HEK293 (cell line): ENCODE results near the gene MDM4.

Experiments
- FEZF1 ChIP-seq: fragments of 450-650 bp; formaldehyde crosslinking; IDR thresholded peaks from 2 replicates; pipeline ENCODE4 v1.5.1; 2016; ENCODE audit warnings: missing biosample characterization, missing genetic modification characterization
- KLF16 ChIP-seq: fragments of 450-650 bp; formaldehyde crosslinking; IDR thresholded peaks from 2 replicates; pipeline ENCODE4 v1.5.1; 2017; ENCODE audit warnings: missing biosample characterization, missing genetic modification characterization
- MZF1 ChIP-seq: fragments of 450-650 bp; formaldehyde crosslinking; IDR thresholded peaks from 2 replicates; pipeline ENCODE4 v1.5.1; 2017; ENCODE audit warnings: missing biosample characterization, missing genetic modification characterization, borderline replicate concordance
- PRDM6 ChIP-seq: fragments of 450-650 bp; formaldehyde crosslinking; IDR thresholded peaks from 2 replicates; pipeline ENCODE4 v1.5.1; 2017; ENCODE audit warnings: missing biosample characterization, missing genetic modification characterization
- RBAK ChIP-seq: fragments of 450-650 bp; formaldehyde crosslinking; IDR thresholded peaks from 2 replicates; pipeline ENCODE4 v1.5.1; 2016; ENCODE audit warnings: missing biosample characterization, missing genetic modification characterization
- REST ChIP-seq: fragments of 450-650 bp; formaldehyde crosslinking; IDR thresholded peaks from 2 replicates; pipeline ENCODE4 v1.5.1; 2016; ENCODE audit warnings: missing biosample characterization, missing genetic modification characterization
- WT1 ChIP-seq: fragments of 450-650 bp; formaldehyde crosslinking; IDR thresholded peaks from 2 replicates; pipeline ENCODE4 v1.5.1; 2016; ENCODE audit warnings: missing biosample characterization, missing genetic modification characterization
- YY1 ChIP-seq: fragments of 450-650 bp; formaldehyde crosslinking; IDR thresholded peaks from 2 replicates; pipeline ENCODE4 v1.5.1; 2018; ENCODE audit warnings: missing biosample characterization, missing genetic modification characterization
- ZBTB21 ChIP-seq: fragments of 450-650 bp; formaldehyde crosslinking; IDR thresholded peaks from 2 replicates; pipeline ENCODE4 v1.5.1; 2017; ENCODE audit warnings: missing biosample characterization, missing genetic modification characterization
- ZNF10 ChIP-seq: fragments of 450-650 bp; formaldehyde crosslinking; IDR thresholded peaks from 2 replicates; pipeline ENCODE4 v1.5.1; 2017; ENCODE audit warnings: missing biosample characterization, missing genetic modification characterization
- ZNF121 ChIP-seq: fragments of 450-650 bp; formaldehyde crosslinking; IDR thresholded peaks from 2 replicates; pipeline ENCODE4 v1.5.1; 2016; ENCODE audit warnings: missing biosample characterization, missing genetic modification characterization
- ZNF138 ChIP-seq: fragments of 450-650 bp; formaldehyde crosslinking; IDR thresholded peaks from 2 replicates; pipeline ENCODE4 v1.5.1; 2016; ENCODE audit warnings: missing biosample characterization, missing genetic modification characterization, borderline replicate concordance
- ZNF16 ChIP-seq: fragments of 450-650 bp; formaldehyde crosslinking; IDR thresholded peaks from 2 replicates; pipeline ENCODE4 v1.5.1; 2016; ENCODE audit warnings: low read depth, missing biosample characterization, missing genetic modification characterization
- ZNF221 ChIP-seq: fragments of 450-650 bp; formaldehyde crosslinking; IDR thresholded peaks from 2 replicates; pipeline ENCODE4 v1.5.1; 2017; ENCODE audit warnings: missing biosample characterization, missing genetic modification characterization, borderline replicate concordance
- ZNF24 ChIP-seq: fragments of 450-650 bp; formaldehyde crosslinking; IDR thresholded peaks from 2 replicates; pipeline ENCODE4 v1.5.1; 2016; ENCODE audit warnings: missing biosample characterization, missing genetic modification characterization
- ZNF335 ChIP-seq: fragments of 450-650 bp; formaldehyde crosslinking; conservative IDR thresholded peaks from 2 replicates; pipeline ENCODE4 v1.5.1; 2016; ENCODE audit warnings: missing biosample characterization, missing genetic modification characterization
- ZNF350 ChIP-seq: fragments of 450-650 bp; formaldehyde crosslinking; IDR thresholded peaks from 2 replicates; pipeline ENCODE4 v1.5.0; 2017; ENCODE audit warnings: missing biosample characterization, mild to moderate bottlenecking, missing genetic modification characterization
- ZNF366 ChIP-seq: fragments of 450-650 bp; formaldehyde crosslinking; conservative IDR thresholded peaks from 2 replicates; pipeline ENCODE4 v1.5.1; 2016; ENCODE audit warnings: missing biosample characterization, missing genetic modification characterization
- ZNF394 ChIP-seq: fragments of 450-650 bp; formaldehyde crosslinking; IDR thresholded peaks from 2 replicates; pipeline ENCODE4 v1.5.1; 2016; ENCODE audit warnings: missing biosample characterization, missing genetic modification characterization, mild to moderate bottlenecking, moderate library complexity, borderline replicate concordance
- ZNF433 ChIP-seq: fragments of 450-650 bp; formaldehyde crosslinking; IDR thresholded peaks from 2 replicates; pipeline ENCODE4 v1.5.1; 2016; ENCODE audit warnings: missing biosample characterization, missing genetic modification characterization, low read depth
- ZNF560 ChIP-seq: fragments of 450-650 bp; formaldehyde crosslinking; IDR thresholded peaks from 2 replicates; pipeline ENCODE4 v1.5.1; 2017; ENCODE audit warnings: missing biosample characterization, missing genetic modification characterization, borderline replicate concordance
- ZNF623 ChIP-seq: fragments of 450-650 bp; formaldehyde crosslinking; IDR thresholded peaks from 2 replicates; pipeline ENCODE4 v1.5.1; 2016; ENCODE audit warnings: missing biosample characterization, missing genetic modification characterization
- ZNF626 ChIP-seq: fragments of 450-650 bp; sonication (Bioruptor Pico); formaldehyde crosslinking; IDR thresholded peaks from 2 replicates; pipeline ENCODE4 v1.5.1; 2018; ENCODE audit warnings: missing biosample characterization, missing genetic modification characterization, inconsistent platforms
- ZNF701 ChIP-seq: fragments of 450-650 bp; formaldehyde crosslinking; IDR thresholded peaks from 2 replicates; pipeline ENCODE4 v1.5.1; 2016; ENCODE audit warnings: missing biosample characterization, missing genetic modification characterization
- ZNF830 ChIP-seq: fragments of 450-650 bp; IDR thresholded peaks from 2 replicates; pipeline ENCODE4 v1.5.0; 2018; ENCODE audit warnings: missing biosample characterization, missing genetic modification characterization, low read depth, mild to moderate bottlenecking, moderate library complexity
- ZSCAN16 ChIP-seq: fragments of 450-650 bp; formaldehyde crosslinking; IDR thresholded peaks from 2 replicates; pipeline ENCODE4 v1.5.1; 2016; ENCODE audit warnings: missing biosample characterization, missing genetic modification characterization
- TF ChIP-seq, protein P1 (sequence below): fragments of 450-650 bp; formaldehyde crosslinking; IDR thresholded peaks from 2 replicates; pipeline ENCODE4 v1.5.1; 2016; ENCODE audit warnings: missing biosample characterization, missing genetic modification characterization
- TF ChIP-seq, protein P2 (sequence below): sonication (generic); formaldehyde crosslinking; IDR thresholded peaks from 2 replicates; pipeline ENCODE4 v1.8.1; 2022; ENCODE audit warnings: mild to moderate bottlenecking, moderate library complexity, missing genetic modification reagents
- TF ChIP-seq, protein P3 (sequence below): fragments of 450-650 bp; formaldehyde crosslinking; IDR thresholded peaks from 2 replicates; pipeline ENCODE4 v1.5.1; 2017; ENCODE audit warnings: missing biosample characterization, missing genetic modification characterization
- TF ChIP-seq, protein P4 (sequence below): fragments of 450-650 bp; formaldehyde crosslinking; IDR thresholded peaks from 2 replicates; pipeline ENCODE4 v1.5.1; 2016; ENCODE audit warnings: missing biosample characterization, missing genetic modification characterization

Gene MDM4

DNA sequence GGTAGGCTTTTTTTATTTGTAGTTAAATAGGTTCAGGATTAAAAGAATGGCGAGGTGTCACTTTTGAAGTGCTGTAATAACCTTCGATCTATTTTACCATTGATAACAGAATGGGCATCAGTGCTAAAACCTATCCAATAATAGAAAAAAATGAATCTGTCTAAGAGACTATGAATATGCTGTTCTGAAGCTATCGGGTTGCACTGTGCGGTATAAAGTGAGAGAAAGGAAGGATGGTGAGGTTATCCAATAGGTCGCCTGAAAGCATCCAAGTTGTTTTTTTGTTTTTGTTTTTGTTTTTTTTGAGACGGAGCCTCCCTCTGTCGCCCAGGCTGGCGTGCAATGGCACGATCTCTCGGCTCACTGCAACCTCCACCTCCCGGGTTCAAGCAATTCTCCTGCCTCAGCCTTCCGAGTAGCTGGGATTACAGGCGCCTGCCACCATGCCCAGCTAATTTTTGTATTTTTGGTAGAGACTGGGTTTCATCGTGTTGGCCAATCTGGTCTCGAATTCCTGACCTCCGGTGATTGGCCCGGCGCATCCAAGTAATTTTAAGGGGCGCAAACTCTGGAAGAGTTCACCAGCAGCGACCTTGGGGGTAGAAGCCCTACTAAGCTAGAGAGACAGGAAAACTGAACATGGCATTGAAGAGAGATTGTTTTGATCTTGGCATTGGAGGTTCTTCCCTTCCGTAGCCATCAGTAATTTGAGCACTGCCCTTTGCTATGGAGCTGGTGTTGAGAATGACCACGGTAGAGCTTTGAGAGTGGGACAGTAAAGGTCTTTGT, 8.7 kb upstream of the MDM4 start (continued):
- no peak for TF ChIP-seq REST
- TF ChIP-seq ZNF16: no peak
- TF ChIP-seq ZBTB21 (tag by site-specific recombination): no peak
- TF ChIP-seq ZNF350 (tag by site-specific recombination): no peak
- TF ChIP-seq ZNF701: no peak
- TF ChIP-seq ZNF433: no peak
- peak; percentile 36; the same call in 1 of the 2 replicates for TF ChIP-seq ZNF394 (tag by site-specific recombination)
- TF ChIP-seq FEZF1 (tag by site-specific recombination): no peak
- no peak for TF ChIP-seq ZSCAN16 (tag by site-specific recombination)
- no peak for TF ChIP-seq YY1 (tag by site-specific recombination)
- peak; percentile 100 for TF ChIP-seq ZNF335 (tag by site-specific recombination)
- TF ChIP-seq KLF16: peak; percentile 25; the same call in 1 of the 2 replicates
- TF ChIP-seq PRDM6 (tag by site-specific recombination): no peak
- no peak for TF ChIP-seq ZNF121 (tag by site-specific recombination)
- TF ChIP-seq ZNF830: no peak
- no peak for TF ChIP-seq ZNF626 (tag by site-specific recombination)
- TF ChIP-seq, protein P1, sequence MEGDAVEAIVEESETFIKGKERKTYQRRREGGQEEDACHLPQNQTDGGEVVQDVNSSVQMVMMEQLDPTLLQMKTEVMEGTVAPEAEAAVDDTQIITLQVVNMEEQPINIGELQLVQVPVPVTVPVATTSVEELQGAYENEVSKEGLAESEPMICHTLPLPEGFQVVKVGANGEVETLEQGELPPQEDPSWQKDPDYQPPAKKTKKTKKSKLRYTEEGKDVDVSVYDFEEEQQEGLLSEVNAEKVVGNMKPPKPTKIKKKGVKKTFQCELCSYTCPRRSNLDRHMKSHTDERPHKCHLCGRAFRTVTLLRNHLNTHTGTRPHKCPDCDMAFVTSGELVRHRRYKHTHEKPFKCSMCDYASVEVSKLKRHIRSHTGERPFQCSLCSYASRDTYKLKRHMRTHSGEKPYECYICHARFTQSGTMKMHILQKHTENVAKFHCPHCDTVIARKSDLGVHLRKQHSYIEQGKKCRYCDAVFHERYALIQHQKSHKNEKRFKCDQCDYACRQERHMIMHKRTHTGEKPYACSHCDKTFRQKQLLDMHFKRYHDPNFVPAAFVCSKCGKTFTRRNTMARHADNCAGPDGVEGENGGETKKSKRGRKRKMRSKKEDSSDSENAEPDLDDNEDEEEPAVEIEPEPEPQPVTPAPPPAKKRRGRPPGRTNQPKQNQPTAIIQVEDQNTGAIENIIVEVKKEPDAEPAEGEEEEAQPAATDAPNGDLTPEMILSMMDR (tag by site-specific recombination): no peak
- TF ChIP-seq ZNF221: no peak
- TF ChIP-seq ZNF366 (tag by site-specific recombination): no peak
- TF ChIP-seq, protein P2, sequence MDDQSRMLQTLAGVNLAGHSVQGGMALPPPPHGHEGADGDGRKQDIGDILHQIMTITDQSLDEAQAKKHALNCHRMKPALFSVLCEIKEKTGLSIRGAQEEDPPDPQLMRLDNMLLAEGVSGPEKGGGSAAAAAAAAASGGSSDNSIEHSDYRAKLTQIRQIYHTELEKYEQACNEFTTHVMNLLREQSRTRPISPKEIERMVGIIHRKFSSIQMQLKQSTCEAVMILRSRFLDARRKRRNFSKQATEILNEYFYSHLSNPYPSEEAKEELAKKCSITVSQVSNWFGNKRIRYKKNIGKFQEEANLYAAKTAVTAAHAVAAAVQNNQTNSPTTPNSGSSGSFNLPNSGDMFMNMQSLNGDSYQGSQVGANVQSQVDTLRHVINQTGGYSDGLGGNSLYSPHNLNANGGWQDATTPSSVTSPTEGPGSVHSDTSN: no peak
- TF ChIP-seq ZNF623 (tag by site-specific recombination): no peak
- TF ChIP-seq ZNF10 (tag by site-specific recombination): no peak
- no peak for TF ChIP-seq ZNF138 (tag by site-specific recombination)
- TF ChIP-seq ZNF24 (tag by site-specific recombination): no peak
- TF ChIP-seq, protein P3, sequence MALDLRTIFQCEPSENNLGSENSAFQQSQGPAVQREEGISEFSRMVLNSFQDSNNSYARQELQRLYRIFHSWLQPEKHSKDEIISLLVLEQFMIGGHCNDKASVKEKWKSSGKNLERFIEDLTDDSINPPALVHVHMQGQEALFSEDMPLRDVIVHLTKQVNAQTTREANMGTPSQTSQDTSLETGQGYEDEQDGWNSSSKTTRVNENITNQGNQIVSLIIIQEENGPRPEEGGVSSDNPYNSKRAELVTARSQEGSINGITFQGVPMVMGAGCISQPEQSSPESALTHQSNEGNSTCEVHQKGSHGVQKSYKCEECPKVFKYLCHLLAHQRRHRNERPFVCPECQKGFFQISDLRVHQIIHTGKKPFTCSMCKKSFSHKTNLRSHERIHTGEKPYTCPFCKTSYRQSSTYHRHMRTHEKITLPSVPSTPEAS (tag by site-specific recombination): no peak
- TF ChIP-seq ZNF560 (tag by site-specific recombination): no peak
- TF ChIP-seq WT1: no peak
- TF ChIP-seq, protein P4, sequence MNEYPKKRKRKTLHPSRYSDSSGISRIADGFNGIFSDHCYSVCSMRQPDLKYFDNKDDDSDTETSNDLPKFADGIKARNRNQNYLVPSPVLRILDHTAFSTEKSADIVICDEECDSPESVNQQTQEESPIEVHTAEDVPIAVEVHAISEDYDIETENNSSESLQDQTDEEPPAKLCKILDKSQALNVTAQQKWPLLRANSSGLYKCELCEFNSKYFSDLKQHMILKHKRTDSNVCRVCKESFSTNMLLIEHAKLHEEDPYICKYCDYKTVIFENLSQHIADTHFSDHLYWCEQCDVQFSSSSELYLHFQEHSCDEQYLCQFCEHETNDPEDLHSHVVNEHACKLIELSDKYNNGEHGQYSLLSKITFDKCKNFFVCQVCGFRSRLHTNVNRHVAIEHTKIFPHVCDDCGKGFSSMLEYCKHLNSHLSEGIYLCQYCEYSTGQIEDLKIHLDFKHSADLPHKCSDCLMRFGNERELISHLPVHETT (tag by site-specific recombination): no peak
- TF ChIP-seq RBAK (tag by site-specific recombination): no peak
- no peak for TF ChIP-seq MZF1
